GM12878 (cell line): ENCODE measurements around the gene PFDN4. TPM values are rescaled to one million over a fixed set of nuclear protein-coding genes. Genes with fewer than 3 reads are reported as not detected.

Source experiments
- ATAC-seq: fragments of 200-7000 bp; cut with Tn5 transposase; 3 replicates; pipeline ENCODE4 v1.9.1; 2020; ENCODE audit warnings: mild to moderate bottlenecking, moderate library complexity
- BruUV-seq: library from RNA; stranded (reverse); fragments of 400-500 nt; replicated peaks from 2 replicates; lab custom pipeline; 2021; lab: Mats Ljungman, UMichigan
- CTCF ChIA-PET: fragments of 300-600 bp; sonication (Branson Sonifier 250); formaldehyde crosslinking; extraction: SDS; loops from one replicate; lab custom pipeline; 2021; ENCODE audit warnings: inconsistent platforms; lab: Yijun Ruan, JAX
- POLR2A ChIA-PET: fragments of 350-600 bp; formaldehyde crosslinking; extraction: SDS; loops from one replicate; lab custom pipeline; 2021; ENCODE audit warnings: inconsistent platforms; lab: Charles Lee
- RAD21 ChIA-PET: fragments of 300-600 bp; sonication (Branson Sonifier 250); formaldehyde crosslinking; loops from one replicate; lab custom pipeline; 2023; ENCODE audit warnings: antibody characterized with exemption; ENCODE audit not compliant: unreplicated experiment; lab: Charles Lee
- SMC1A ChIA-PET: fragments of 300-600 bp; sonication (Branson Sonifier 250); formaldehyde crosslinking; loops from one replicate; lab custom pipeline; 2023; ENCODE audit not compliant: unreplicated experiment, uncharacterized antibody; lab: Charles Lee
- DNase-seq: peaks from one replicate; pipeline ENCODE4 v3.0.0-alpha.2; 2011; ENCODE audit warnings: low read depth, low spot score
- FAIRE-seq: peaks from 3 replicates; lab custom pipeline; 2011; peaks lifted over from hg19 to GRCh38; lab: Jason Lieb, UNC
- H2AFZ ChIP-seq: 2 replicates; pipeline ENCODE4 v1.6.0; 2011; ENCODE audit warnings: low read depth, low read length, control low read depth; ENCODE audit not compliant: control insufficient read depth
- H3K27ac ChIP-seq: 2 replicates; pipeline ENCODE4 v1.5.1; 2011; ENCODE audit warnings: control low read depth; ENCODE audit not compliant: control insufficient read depth, insufficient read depth
- H3K27me3 ChIP-seq, 2 experiments: replicated peaks in 1 of 2; 2 replicates each; pipeline versions ENCODE4 v1.6.0 to v1.6.1; 2011; ENCODE audit warnings: low read length in 1 of 2; ENCODE audit not compliant: control insufficient read depth in 2 of 2, insufficient read depth in 2 of 2
- H3K36me3 ChIP-seq, 2 experiments: 2 replicates each; pipeline ENCODE4 v1.5.1; 2011; ENCODE audit warnings: low read length in 1 of 2; ENCODE audit not compliant: control insufficient read depth in 2 of 2, insufficient read depth in 2 of 2
- H3K4me1 ChIP-seq: 2 replicates; pipeline ENCODE4 v1.6.1; 2011; ENCODE audit warnings: mild to moderate bottlenecking, low read length, moderate library complexity, mixed read lengths; ENCODE audit not compliant: control insufficient read depth, insufficient read depth
- H3K4me2 ChIP-seq: 2 replicates; pipeline ENCODE4 v1.6.0; 2011; ENCODE audit warnings: control low read depth; ENCODE audit not compliant: control insufficient read depth, insufficient read depth
- H3K4me3 ChIP-seq: fragments of 200-600 bp; sonication (generic); 2 replicates; pipeline ENCODE4 v1.5.1; 2016
- H3K79me2 ChIP-seq: 2 replicates; pipeline ENCODE4 v1.6.0; 2011; ENCODE audit warnings: low read length; ENCODE audit not compliant: control insufficient read depth, insufficient read depth
- H3K9ac ChIP-seq: 2 replicates; pipeline ENCODE4 v1.8.0; 2011; ENCODE audit warnings: low read length, control low read depth, mixed read lengths; ENCODE audit not compliant: control insufficient read depth, insufficient read depth
- H3K9me3 ChIP-seq: replicated peaks from 3 replicates; pipeline ENCODE4 v1.5.1; 2011; ENCODE audit warnings: mild to moderate bottlenecking, low read length; ENCODE audit not compliant: control insufficient read depth, insufficient read depth
- H4K20me1 ChIP-seq: 2 replicates; pipeline ENCODE4 v1.6.0; 2011; ENCODE audit not compliant: control insufficient read depth, insufficient read depth
- ETV6 ChIP-seq, 2 experiments: fragments of 450-650 bp in 1 of 2; IDR thresholded peaks in 1 of 2; conservative IDR thresholded peaks in 1 of 2; 2 replicates each; pipeline ENCODE4 v1.6.1; 2014; ENCODE audit warnings: antibody characterized with exemption in 1 of 2, borderline replicate concordance in 1 of 2, low read depth in 1 of 2, mild to moderate bottlenecking in 1 of 2, moderate library complexity in 1 of 2
- MYB ChIP-seq: fragments of 150-350 bp; IDR thresholded peaks from 2 replicates; pipeline ENCODE4 v1.6.1; 2014; ENCODE audit warnings: mild to moderate bottlenecking, low read depth, low read length, borderline replicate concordance
- NFXL1 ChIP-seq: fragments of 450-650 bp; IDR thresholded peaks from 2 replicates; pipeline ENCODE4 v1.6.1; 2017; ENCODE audit warnings: antibody characterized with exemption, mild to moderate bottlenecking, borderline replicate concordance
- NFYB ChIP-seq: IDR thresholded peaks from 2 replicates; pipeline ENCODE4 v1.6.1; 2011; ENCODE audit warnings: low read depth, mild to moderate bottlenecking, low read length, improper control_type of control experiment, moderate library complexity; ENCODE audit not compliant: insufficient read depth
- SUZ12 ChIP-seq: fragments of 200-600 bp; sonication (generic); IDR thresholded peaks from one replicate; pipeline ENCODE4 v1.6.1; 2018; ENCODE audit warnings: antibody characterized with exemption, mild to moderate bottlenecking; ENCODE audit not compliant: unreplicated experiment
- ZBED1 ChIP-seq: IDR thresholded peaks from 2 replicates; pipeline ENCODE4 v1.6.1; 2016; ENCODE audit warnings: borderline replicate concordance
- WGBS: methylation state at CpG from one replicate; pipeline ENCODE4 v1.1.6; 2016; ENCODE audit warnings: low lambda C conversion rate; ENCODE audit not compliant: insufficient replicate concordance, insufficient coverage; ENCODE audit errors: missing lambda C conversion rate; 5-methylcytosine and 5-hydroxymethylcytosine counted together
- in situ Hi-C: fragments of 300-500 bp; cut with MboI; formaldehyde crosslinking; loops from 9 replicates; pipeline ENCODE4 v1.14.3; 2018; ENCODE audit warnings: mixed read lengths
- intact Hi-C: fragments of 100-400 bp; cut with micrococcal nuclease; formaldehyde crosslinking; loops from one replicate; pipeline ENCODE4 v1.14.2; 2022; ENCODE audit not compliant: unreplicated experiment
- polyA plus RNA-seq, 11 experiments: library from polyadenylated mRNA; depleted of rRNA in 4 of 11; unstranded in 6 of 11; stranded (reverse) in 5 of 11; fragments of >200 nt; fragmentation: Nextera tagmentation in 4 of 11; fragmentation: Illumina TruSeq in 1 of 11; extraction: Ambion mirVana in 4 of 11; extraction: Trizol in 1 of 11; gene quantifications; 1 replicate in 1 of 11; 2 replicates in 10 of 11; pipeline versions ENCODE4 v1.2.1 to v1.2.3, GENCODE V29; 2011 to 2016; ENCODE audit warnings: inconsistent platforms in 2 of 11, missing spikeins in 2 of 11, low read depth in 1 of 11
- total RNA-seq, 4 experiments: library from RNA; depleted of rRNA in 3 of 4; stranded (reverse); fragments of >200 nt in 3 of 4; fragmentation: Illumina TruSeq in 1 of 4; extraction: Trizol in 1 of 4; gene quantifications; 2 replicates each; pipeline versions ENCODE4 v1.2.1 to v1.2.3, GENCODE V29; 2013 to 2021

PFDN4 gene
- total and polyA plus RNA-seq, 10 of the 15 experiments (the other 5 are each of a cell fraction or from before 2014, with no cell fraction given): 36.9 to 136 (median 82.8) TPM

- no peaks in the 10 kb centered on the region for H3K9me3 ChIP-seq
- ChIA-PET RAD21 (no interaction called here), CTCF (interaction anchor here (0.6 kb wide), 1 partner anchor 871 kb away, joined by 3 read pairs; no protein-coding TSS in a partner anchor), POLR2A (no interaction called here), SMC1A (no interaction called here)
- 22% methylated on average over 11 of the region's 11 CpGs for WGBS
- H3K36me3 ChIP-seq: no peaks in the 10 kb centered on the region; a peak in 1 of 4 replicates
- peak in 1 of 2 experiments; percentile 78; a peak in 1 of 4 replicates for TF ChIP-seq ETV6 (conservative IDR thresholded peaks at IDR 0.05 in 1 of 2, IDR thresholded peaks at IDR 0.05 in 1 of 2; ENCODE audit: borderline replicate concordance in 1 of 2, low read depth in 1 of 2)
- no peak for TF ChIP-seq ZBED1
- no peak for TF ChIP-seq NFYB
- no peak for TF ChIP-seq SUZ12
- 0 out of 2 replicates have a peak, but pooled peaks have one; percentile 36 for TF ChIP-seq NFXL1
- TF ChIP-seq MYB: no peak
- no peak for ATAC-seq
- H2AFZ ChIP-seq: no peak overlapping the region
- in situ Hi-C loops (no loop called here), intact Hi-C loops (no loop called here)
- no peak overlapping the region for H3K4me2 ChIP-seq
- no peak overlapping the region for H3K4me3 ChIP-seq
- FAIRE-seq: no peak
- no peak for DNase-seq
- BruUV-seq: no TSS peak
- peaks cover 10 to 20% of the 10 kb centered on the region in 2 experiments for H3K27me3 ChIP-seq
- H3K79me2 ChIP-seq: no peaks in the 10 kb centered on the region
- no peak overlapping the region for H3K9ac ChIP-seq
- no peaks in the 10 kb centered on the region for H3K4me1 ChIP-seq
- H4K20me1 ChIP-seq: no peaks in the 10 kb centered on the region
- H3K27ac ChIP-seq: no peak overlapping the region
These were observed 39.7 kb upstream of the PFDN4 start for GRCh38 chr20:54167909-54168872.
